Renal cortical epithelial cell (primary cell): ENCODE data around the gene RPS8. TPM values are rescaled to one million over a fixed set of nuclear protein-coding genes. Genes with fewer than 3 reads are reported as not detected.
"Not testable (repeated sequence)": the region's sequence is repeated elsewhere in the genome, so short reads cannot be mapped to it uniquely, and the experiment has no call there.

Experiments used
- DNase-seq: peaks from one replicate; pipeline ENCODE4 v3.0.0-alpha.2; 2011; ENCODE audit warnings: low read depth
- total RNA-seq: library from RNA; depleted of rRNA; stranded (reverse); fragments of >200 nt; gene quantifications from 2 replicates; pipeline ENCODE4 v1.2.3, GENCODE V29; 2014

Gene RPS8
- total RNA-seq, 1 donor from 2014 or later, result 915 TPM

GRCh38 chr1:44803062-44803311, 27.6 kb downstream of the RPS8 start:
- no peak for DNase-seq

- no peak for DNase-seq
These were observed 28.2 kb downstream of the RPS8 start for GRCh38 chr1:44803312-44804095.

- DNase-seq, result no peak
These were observed 30.1 kb downstream of the RPS8 start for GRCh38 chr1:44805311-44806024.

GRCh38 chr1:44806025-44806703, 30.8 kb downstream of the RPS8 start:
- DNase-seq, result no peak

- DNase-seq, result no peak
These were observed 31.5 kb downstream of the RPS8 start, which contains the start of gene DYNLT4 for GRCh38 chr1:44806704-44807363. TSS of gene DYNLT4 (minus strand) at chr1:44807351. CDS start at chr1:44806668, 683 bp downstream.

GRCh38 chr1:44807364-44808062, 32.2 kb downstream of the RPS8 start:
- DNase-seq, result peak; percentile 100

GRCh38 chr1:44808063-44808937, 33.0 kb downstream of the RPS8 start, which contains the start of gene BTBD19:
TSS of gene BTBD19 (plus strand) at chr1:44808523. CDS start at chr1:44808821, 298 bp downstream.
- peak; percentile 73 for DNase-seq

GRCh38 chr1:44808938-44809917, 33.9 kb downstream of the RPS8 start:
- peak; percentile 74 for DNase-seq

GRCh38 chr1:44810101-44810761, 34.9 kb downstream of the RPS8 start:
- peak; percentile 88 for DNase-seq

GRCh38 chr1:44810762-44811105, 35.4 kb downstream of the RPS8 start:
- DNase-seq, result not testable (repeated sequence)

- no peak for DNase-seq
These were observed 35.9 kb downstream of the RPS8 start for GRCh38 chr1:44811234-44811633.

GRCh38 chr1:44812822-44813543, 37.6 kb downstream of the RPS8 start:
- DNase-seq, result no peak

- DNase-seq, result not testable (repeated sequence)
These were observed 40.6 kb downstream of the RPS8 start for GRCh38 chr1:44815926-44816325.

- DNase-seq, result no peak
These were observed 42.0 kb downstream of the RPS8 start for GRCh38 chr1:44817307-44817706.

GRCh38 chr1:44817771-44818495, 42.6 kb downstream of the RPS8 start:
- no peak for DNase-seq

- no peak for DNase-seq
These were observed 43.9 kb downstream of the RPS8 start for GRCh38 chr1:44819196-44819607.

GRCh38 chr1:44819608-44820327, 44.4 kb downstream of the RPS8 start:
- DNase-seq, result peak; percentile 98
